IgD-negative memory B cell (primary cell): ENCODE measurements around the gene ADCY1. TPM values are rescaled to one million over a fixed set of nuclear protein-coding genes. Genes with fewer than 3 reads are reported as not detected.

Source experiments
- H3K27ac Mint-ChIP-seq, 3 donors: one replicate each; pipeline ENCODE4 v1.8.0; 2020 to 2022; ENCODE audit warnings: mild to moderate bottlenecking in 3 of 3, mixed read lengths in 3 of 3, moderate library complexity in 1 of 3
- H3K27me3 Mint-ChIP-seq: one replicate; pipeline ENCODE4 v1.8.0; 2021; ENCODE audit warnings: mixed read lengths
- H3K36me3 Mint-ChIP-seq: one replicate; pipeline ENCODE4 v1.8.0; 2020; ENCODE audit warnings: mild to moderate bottlenecking, mixed read lengths
- H3K4me1 Mint-ChIP-seq, 3 donors: one replicate each; pipeline ENCODE4 v1.8.0; 2020 to 2022; ENCODE audit warnings: mixed read lengths in 3 of 3, mild to moderate bottlenecking in 1 of 3
- H3K4me3 Mint-ChIP-seq, 4 donors: one replicate each; pipeline ENCODE4 v1.8.0; 2020 to 2022; ENCODE audit warnings: mild to moderate bottlenecking in 4 of 4, mixed read lengths in 4 of 4, moderate library complexity in 3 of 4
- H3K9me3 Mint-ChIP-seq, 3 donors: one replicate each; pipeline ENCODE4 v1.8.0; 2020 to 2021; ENCODE audit warnings: mixed read lengths in 3 of 3, mild to moderate bottlenecking in 1 of 3
- polyA plus RNA-seq: library from polyadenylated mRNA; unstranded; fragments of 300-500 nt; fragmentation: Illumina TruSeq; gene quantifications from one replicate; pipeline ENCODE4 v1.2.3, GENCODE V29; 2021

Gene ADCY1
- polyA plus RNA-seq, 1 donor from 2014 or later = 0.18 TPM

GRCh38 chr7:45645141-45645969 lies 71.2 kb downstream of the ADCY1 start:
- Mint-ChIP-seq H3K4me3 (peak overlapping the region in 1 of 4 donors; percentile 30), H3K4me1 (peaks cover 4 to 13% (median 8%) of the 10 kb centered on the region in 3 donors), H3K27ac (no peak overlapping the region), H3K9me3 (no peaks in the 10 kb centered on the region), H3K36me3 (no peaks in the 10 kb centered on the region), H3K27me3 (peaks cover 5% of the 10 kb centered on the region)

GRCh38 chr7:45646207-45646821 lies 72.1 kb downstream of the ADCY1 start:
- H3K27me3 Mint-ChIP-seq = peaks cover 3% of the 10 kb centered on the region
- no peaks in the 10 kb centered on the region for H3K9me3 Mint-ChIP-seq
- H3K4me1 Mint-ChIP-seq = peaks cover 4 to 12% (median 8%) of the 10 kb centered on the region in 3 donors
- H3K4me3 Mint-ChIP-seq = no peak overlapping the region
- H3K27ac Mint-ChIP-seq = no peak overlapping the region
- no peaks in the 10 kb centered on the region for H3K36me3 Mint-ChIP-seq

GRCh38 chr7:45646996-45647825 lies 73.0 kb downstream of the ADCY1 start:
- H3K9me3 Mint-ChIP-seq = no peaks in the 10 kb centered on the region
- H3K27ac Mint-ChIP-seq = no peak overlapping the region
- no peaks in the 10 kb centered on the region for H3K36me3 Mint-ChIP-seq
- no peak overlapping the region for H3K4me3 Mint-ChIP-seq
- H3K27me3 Mint-ChIP-seq = peaks cover 3% of the 10 kb centered on the region
- peaks cover 4 to 8% (median 6%) of the 10 kb centered on the region in 3 donors for H3K4me1 Mint-ChIP-seq

GRCh38 chr7:45647967-45648670 lies 74.0 kb downstream of the ADCY1 start:
- H3K36me3 Mint-ChIP-seq = no peaks in the 10 kb centered on the region
- peaks cover 3% of the 10 kb centered on the region for H3K27me3 Mint-ChIP-seq
- H3K4me1 Mint-ChIP-seq = peaks cover 3 to 8% (median 4%) of the 10 kb centered on the region in 3 donors
- H3K9me3 Mint-ChIP-seq = no peaks in the 10 kb centered on the region
- peak overlapping the region in 1 of 4 donors; percentile 5 for H3K4me3 Mint-ChIP-seq
- H3K27ac Mint-ChIP-seq = no peak overlapping the region

- no peak overlapping the region for H3K4me3 Mint-ChIP-seq
- H3K27ac Mint-ChIP-seq = no peak overlapping the region
- no peaks in the 10 kb centered on the region for H3K9me3 Mint-ChIP-seq
- H3K27me3 Mint-ChIP-seq = peaks cover 3% of the 10 kb centered on the region
- H3K4me1 Mint-ChIP-seq = peaks cover 0 to 6% (median under 1%) of the 10 kb centered on the region in 3 donors
- no peaks in the 10 kb centered on the region for H3K36me3 Mint-ChIP-seq
Observed at GRCh38 chr7:45648671-45648995, 74.5 kb downstream of the ADCY1 start.

GRCh38 chr7:45649560-45650346 lies 75.6 kb downstream of the ADCY1 start:
- no peaks in the 10 kb centered on the region for H3K4me1 Mint-ChIP-seq
- no peaks in the 10 kb centered on the region for H3K36me3 Mint-ChIP-seq
- no peak overlapping the region for H3K27ac Mint-ChIP-seq
- no peak overlapping the region for H3K4me3 Mint-ChIP-seq
- H3K27me3 Mint-ChIP-seq = peaks cover 3% of the 10 kb centered on the region
- H3K9me3 Mint-ChIP-seq = no peaks in the 10 kb centered on the region

GRCh38 chr7:45650404-45651394 lies 76.5 kb downstream of the ADCY1 start:
- Mint-ChIP-seq H3K27me3 (peaks cover 3% of the 10 kb centered on the region), H3K27ac (no peak overlapping the region), H3K4me3 (peak overlapping the region in 1 of 4 donors; percentile 37), H3K9me3 (peaks cover 0 to 1% (median 0%) of the 10 kb centered on the region in 3 donors), H3K36me3 (no peaks in the 10 kb centered on the region), H3K4me1 (no peaks in the 10 kb centered on the region)

GRCh38 chr7:45651540-45651939 lies 77.4 kb downstream of the ADCY1 start:
- no peaks in the 10 kb centered on the region for H3K4me1 Mint-ChIP-seq
- H3K9me3 Mint-ChIP-seq = peaks cover 0 to 1% (median 0%) of the 10 kb centered on the region in 3 donors
- no peaks in the 10 kb centered on the region for H3K36me3 Mint-ChIP-seq
- H3K27me3 Mint-ChIP-seq = peaks cover 3% of the 10 kb centered on the region
- H3K27ac Mint-ChIP-seq = no peak overlapping the region
- no peak overlapping the region for H3K4me3 Mint-ChIP-seq

GRCh38 chr7:45652630-45653029 lies 78.5 kb downstream of the ADCY1 start:
- H3K36me3 Mint-ChIP-seq = no peaks in the 10 kb centered on the region
- peaks cover 3% of the 10 kb centered on the region for H3K27me3 Mint-ChIP-seq
- H3K4me3 Mint-ChIP-seq = no peak overlapping the region
- H3K9me3 Mint-ChIP-seq = peaks cover 0 to 1% (median 0%) of the 10 kb centered on the region in 3 donors
- H3K27ac Mint-ChIP-seq = no peak overlapping the region
- no peaks in the 10 kb centered on the region for H3K4me1 Mint-ChIP-seq

- no peak overlapping the region for H3K27ac Mint-ChIP-seq
- no peaks in the 10 kb centered on the region for H3K27me3 Mint-ChIP-seq
- no peaks in the 10 kb centered on the region for H3K36me3 Mint-ChIP-seq
- peaks cover 0 to 1% (median 0%) of the 10 kb centered on the region in 3 donors for H3K9me3 Mint-ChIP-seq
- no peak overlapping the region for H3K4me3 Mint-ChIP-seq
- no peaks in the 10 kb centered on the region for H3K4me1 Mint-ChIP-seq
Observed at GRCh38 chr7:45653209-45653907, 79.2 kb downstream of the ADCY1 start.

GRCh38 chr7:45654341-45654740 lies 80.2 kb downstream of the ADCY1 start:
- no peak overlapping the region for H3K27ac Mint-ChIP-seq
- no peak overlapping the region for H3K4me3 Mint-ChIP-seq
- H3K27me3 Mint-ChIP-seq = no peaks in the 10 kb centered on the region
- no peaks in the 10 kb centered on the region for H3K4me1 Mint-ChIP-seq
- H3K36me3 Mint-ChIP-seq = no peaks in the 10 kb centered on the region
- H3K9me3 Mint-ChIP-seq = peaks cover 0 to 1% (median 0%) of the 10 kb centered on the region in 3 donors

- H3K27me3 Mint-ChIP-seq = peaks cover 2% of the 10 kb centered on the region
- no peaks in the 10 kb centered on the region for H3K4me1 Mint-ChIP-seq
- H3K9me3 Mint-ChIP-seq = peaks cover 0 to 1% (median 0%) of the 10 kb centered on the region in 3 donors
- no peak overlapping the region for H3K27ac Mint-ChIP-seq
- H3K4me3 Mint-ChIP-seq = no peak overlapping the region
- no peaks in the 10 kb centered on the region for H3K36me3 Mint-ChIP-seq
Observed at GRCh38 chr7:45655539-45655938, 81.4 kb downstream of the ADCY1 start.

GRCh38 chr7:45656431-45656830 lies 82.3 kb downstream of the ADCY1 start:
- H3K27ac Mint-ChIP-seq = no peak overlapping the region
- H3K9me3 Mint-ChIP-seq = peaks cover 0 to 1% (median 0%) of the 10 kb centered on the region in 3 donors
- H3K4me1 Mint-ChIP-seq = no peaks in the 10 kb centered on the region
- H3K36me3 Mint-ChIP-seq = no peaks in the 10 kb centered on the region
- H3K27me3 Mint-ChIP-seq = peaks cover 6% of the 10 kb centered on the region
- no peak overlapping the region for H3K4me3 Mint-ChIP-seq
